ENCODE measurements around the gene SLC66A2.
"Not testable (repeated sequence)": the region's sequence is repeated elsewhere in the genome, so short reads cannot be mapped to it uniquely, and the experiment has no call there.

Gene SLC66A2

GRCh38 chr18:79970419-79971133 lies 19.1 kb upstream of the SLC66A2 start:
- DNase-seq = peak; percentile 39

- DNase-seq = peak; percentile 63
Measured at GRCh38 chr18:79965119-79965902, 13.9 kb upstream of the SLC66A2 start.

DNA sequence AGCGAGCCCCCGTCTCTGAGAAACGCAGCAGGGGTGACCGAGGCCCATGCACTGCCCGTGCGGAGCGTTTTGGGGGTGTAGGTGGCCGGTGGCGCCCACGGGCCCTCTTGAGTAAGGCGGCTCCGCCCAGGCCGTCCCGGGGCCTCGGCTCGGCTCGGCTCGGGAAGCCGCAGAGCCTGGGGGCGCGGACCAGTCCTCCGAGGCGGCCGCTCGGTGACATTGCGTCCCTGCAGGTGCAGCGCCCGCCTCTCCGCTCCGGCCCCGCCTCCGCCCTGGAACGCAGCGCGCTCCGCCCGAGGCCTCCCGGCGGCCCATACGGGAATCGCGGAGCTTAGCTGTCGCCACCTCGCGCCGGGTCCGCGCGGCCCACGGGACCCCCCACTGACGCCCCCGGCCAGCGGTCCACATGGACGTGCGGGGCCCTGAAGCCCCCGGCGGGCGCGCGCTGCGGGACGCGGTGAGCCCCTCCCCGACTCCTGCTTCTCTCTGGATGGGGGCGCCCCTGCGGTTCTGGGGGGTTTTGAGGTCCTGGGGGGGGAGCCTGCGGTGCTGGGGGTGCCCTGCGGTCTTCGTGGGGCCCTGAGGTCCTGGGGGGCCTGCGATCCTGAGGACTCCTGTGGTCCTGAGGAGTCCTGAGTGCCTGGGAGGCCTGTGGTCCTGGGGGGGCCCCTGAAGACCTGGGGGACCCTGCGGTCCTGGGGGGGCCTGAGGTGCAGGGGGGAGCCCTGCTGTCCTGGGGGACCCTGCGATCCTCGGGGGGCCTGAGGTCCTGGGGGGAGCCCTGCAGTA lies 13.1 kb upstream of the SLC66A2 start, which contains the start of gene HSBP1L1:
HSBP1L1 (plus strand) TSS at position 314 of the 789 bp plus-strand sequence; CDS start at position 407, 93 bp downstream.
- DNase-seq = peak; percentile 86

DNA sequence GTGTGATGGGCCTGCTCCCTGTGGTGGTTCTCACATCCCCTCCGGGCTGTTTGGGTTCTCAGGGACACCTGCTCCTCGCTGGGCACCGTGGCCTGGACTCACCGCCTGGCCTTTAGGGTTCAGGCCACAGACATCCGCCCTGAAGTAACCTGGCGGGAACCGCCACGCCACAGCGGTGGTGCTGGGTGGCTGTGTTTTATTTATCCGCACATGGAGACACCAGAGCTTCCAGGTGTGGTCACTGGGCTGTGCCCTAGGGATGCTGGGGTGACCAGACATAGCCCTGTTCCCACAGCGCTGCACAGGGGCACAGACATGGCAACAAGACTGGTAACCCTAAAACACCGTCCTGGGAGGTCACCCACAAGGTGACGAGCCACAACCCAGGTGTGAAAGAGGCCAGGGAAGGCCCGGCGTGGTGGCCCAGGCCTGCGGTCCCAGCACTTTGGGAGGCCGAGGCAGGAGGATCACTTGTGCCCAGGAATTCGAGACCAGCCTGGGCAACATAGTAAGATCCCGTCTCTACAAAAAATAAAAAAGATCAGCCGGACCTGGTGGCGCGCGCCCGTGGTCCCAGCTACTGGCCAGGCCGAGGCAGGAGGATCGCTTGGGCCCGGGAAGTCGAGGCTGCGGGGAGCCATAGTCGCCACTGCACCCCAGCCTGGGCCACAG lies 12.3 kb upstream of the SLC66A2 start:
- no peak for DNase-seq

DNA sequence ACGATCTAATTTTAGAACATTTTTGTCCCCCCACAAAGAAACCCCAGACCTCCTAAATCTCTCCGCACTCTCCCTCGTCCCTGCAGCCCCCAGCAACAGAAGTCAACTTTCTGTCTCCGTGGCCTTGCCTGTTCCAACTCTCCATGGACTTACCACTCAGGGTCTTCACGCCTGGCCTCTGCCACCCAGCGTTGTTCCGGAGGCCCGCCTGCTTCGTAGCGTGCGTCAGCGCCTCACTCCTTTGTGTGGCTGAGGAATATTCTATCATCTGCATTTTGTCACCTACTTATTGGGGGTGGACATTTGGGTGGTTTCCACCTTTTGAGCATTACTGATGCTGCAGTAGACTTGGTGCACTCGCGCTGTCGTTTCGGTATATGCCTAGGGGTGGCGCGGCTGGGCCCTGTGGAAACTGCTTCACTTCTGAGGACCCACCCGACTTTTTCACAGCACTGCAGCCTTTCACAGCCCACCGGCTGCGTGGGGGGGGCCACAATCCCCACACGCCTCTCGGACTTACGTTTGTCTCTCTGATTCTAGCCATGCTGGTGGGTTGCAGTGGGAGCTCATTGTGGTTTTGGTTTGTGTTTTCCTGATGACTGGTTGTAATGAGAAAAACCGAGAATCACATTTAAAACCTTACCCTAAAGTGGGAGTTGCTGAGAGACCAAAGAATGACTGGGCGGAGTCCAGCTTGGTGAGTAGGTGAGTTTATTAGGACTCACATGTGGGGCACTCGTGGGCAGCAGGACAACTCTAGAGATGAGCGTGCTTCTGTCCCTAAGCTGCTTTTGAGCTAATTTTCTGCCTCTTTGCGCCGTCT lies 11.6 kb upstream of the SLC66A2 start:
- peak; percentile 85 for DNase-seq

DNA sequence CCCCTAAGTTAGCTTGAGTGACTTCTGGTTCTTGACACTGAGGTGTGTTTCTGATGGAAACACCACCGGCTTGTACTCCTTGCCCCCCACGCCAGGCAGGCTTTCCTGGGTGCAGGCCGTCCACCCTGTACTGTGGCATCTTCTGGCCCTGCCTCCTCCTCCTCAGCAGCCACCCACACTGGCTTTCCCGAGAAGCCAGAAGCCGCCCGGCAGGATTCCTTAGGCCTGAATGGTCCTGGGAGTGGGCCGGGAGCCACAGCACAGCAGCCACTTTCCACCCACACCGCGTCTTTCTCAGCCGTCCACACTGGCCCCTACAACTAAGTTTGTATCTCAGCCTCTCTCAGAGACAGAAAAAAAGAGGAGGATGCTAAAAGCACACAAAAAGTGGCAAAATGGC lies 10.9 kb upstream of the SLC66A2 start:
- peak; percentile 52 for DNase-seq

DNA sequence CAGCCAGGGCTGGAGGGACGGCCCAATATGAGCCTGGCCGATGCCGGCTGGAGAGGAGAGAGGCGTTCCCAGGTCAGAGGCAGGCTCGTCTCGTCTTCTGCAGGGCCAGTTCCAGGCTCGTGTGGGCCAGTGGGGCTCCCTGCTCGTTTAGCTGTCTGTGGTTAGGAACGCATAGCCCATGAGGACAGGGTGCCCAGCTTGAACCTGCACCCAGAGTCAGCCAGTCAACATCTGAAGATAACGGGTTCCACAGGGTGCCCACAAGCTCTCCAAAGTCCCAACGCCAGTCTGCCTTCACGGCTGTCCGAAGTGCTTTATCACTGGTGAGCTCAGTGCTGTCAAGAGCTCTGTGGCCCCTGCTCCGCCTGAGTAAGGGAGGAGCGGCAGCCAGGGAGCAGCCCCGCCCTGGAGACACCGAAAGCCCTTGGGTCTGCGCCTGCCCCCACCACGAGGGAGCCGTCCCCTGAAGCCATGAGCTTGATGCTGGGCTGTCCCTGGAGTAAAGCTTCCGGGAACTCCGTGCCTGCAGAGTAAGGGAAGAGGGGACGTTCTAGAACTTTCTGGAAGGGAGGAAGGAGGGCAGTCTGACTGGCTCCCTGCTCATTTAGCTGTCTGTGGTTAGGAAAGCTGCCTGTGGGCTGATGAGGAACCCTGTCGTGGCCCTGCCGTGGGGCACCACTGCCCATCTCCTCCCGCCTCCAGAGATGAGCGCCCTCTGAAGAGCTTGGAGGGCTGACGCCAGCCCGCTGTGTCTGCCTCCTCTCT lies 10.3 kb upstream of the SLC66A2 start:
- no peak for DNase-seq

DNA sequence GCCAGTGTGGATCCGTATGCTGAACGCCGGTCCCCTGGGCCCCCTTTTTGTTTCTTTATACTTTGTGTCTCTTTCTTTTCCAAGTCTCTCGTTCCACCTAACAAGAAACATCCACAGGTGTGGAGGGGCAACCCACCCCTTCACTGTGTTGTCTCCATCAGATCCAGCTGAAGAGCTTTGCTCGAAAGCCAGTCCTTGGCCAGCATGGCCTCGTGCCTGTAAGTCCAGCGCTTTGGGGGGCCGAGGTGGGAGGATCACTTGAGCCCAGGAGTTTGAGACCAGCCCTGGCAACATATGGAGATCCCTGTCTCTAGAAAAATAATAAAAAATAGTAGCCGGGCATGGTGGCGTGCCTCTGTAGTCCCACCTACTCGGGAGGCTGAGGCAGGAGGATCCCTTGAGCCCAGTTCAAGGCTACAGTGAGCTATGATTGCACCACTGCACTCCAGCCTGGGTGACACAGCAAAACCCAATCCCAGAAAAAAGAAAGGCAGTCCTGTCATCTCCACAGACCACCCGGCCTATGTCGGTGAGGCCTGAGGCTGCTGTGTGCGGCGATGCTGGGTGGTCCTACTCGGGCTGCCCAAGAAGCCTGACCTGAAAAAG lies 9.6 kb upstream of the SLC66A2 start:
- no peak for DNase-seq

DNA sequence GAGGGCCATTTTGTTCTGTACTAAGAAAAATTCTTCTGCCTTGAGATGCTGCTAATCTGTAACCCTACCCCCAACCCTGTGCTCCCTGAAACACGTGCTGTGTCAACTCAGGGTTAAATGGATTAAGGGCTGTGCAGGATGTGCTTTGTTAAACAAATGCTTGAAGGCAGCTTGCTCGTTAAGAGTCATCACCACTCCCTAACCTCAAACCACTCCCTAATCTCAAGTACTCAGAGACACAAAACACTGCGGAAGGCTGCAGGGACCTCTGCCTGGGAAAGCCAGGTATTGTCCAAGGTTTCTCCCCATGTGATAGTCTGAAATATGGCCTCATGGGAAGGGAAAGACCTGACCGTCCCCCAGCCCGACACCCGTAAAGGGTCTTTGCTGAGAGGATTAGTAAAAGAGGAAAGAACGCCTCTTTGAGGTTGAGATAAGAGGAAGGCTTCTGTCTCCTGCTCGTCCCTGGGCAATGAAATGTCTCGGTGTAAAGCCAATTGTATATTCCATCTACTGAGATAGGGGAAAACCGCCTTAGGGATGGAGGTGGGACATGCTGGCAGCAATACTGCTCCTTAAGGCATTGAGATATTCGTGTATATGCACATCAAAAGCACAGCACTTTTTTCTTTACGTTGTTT lies 8.8 kb upstream of the SLC66A2 start:
- DNase-seq = not testable (repeated sequence)

- DNase-seq = no peak
Measured at GRCh38 chr18:79958981-79959380, 7.5 kb upstream of the SLC66A2 start.

DNA sequence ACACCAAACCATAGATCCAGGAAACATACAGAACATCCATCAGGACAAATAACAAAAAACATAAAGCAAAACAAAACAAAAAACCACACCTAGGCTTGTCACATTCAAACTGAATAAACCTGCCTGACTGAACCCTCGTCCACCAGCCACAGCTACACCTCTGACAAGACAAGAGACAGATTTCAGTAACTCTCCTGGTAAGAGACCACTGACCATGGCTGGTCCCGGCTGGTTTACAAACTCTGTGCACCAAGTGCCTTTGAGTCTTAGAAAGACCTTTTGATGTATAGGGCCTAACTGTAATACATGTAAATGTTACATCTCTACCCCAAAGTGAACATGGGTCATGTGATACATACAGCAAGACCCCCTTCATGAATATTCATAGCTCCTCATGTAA lies 4.8 kb upstream of the SLC66A2 start:
- peak; percentile 34 for DNase-seq

GRCh38 chr18:79955302-79956075 lies 4.0 kb upstream of the SLC66A2 start:
- peak; percentile 53 for DNase-seq

DNA sequence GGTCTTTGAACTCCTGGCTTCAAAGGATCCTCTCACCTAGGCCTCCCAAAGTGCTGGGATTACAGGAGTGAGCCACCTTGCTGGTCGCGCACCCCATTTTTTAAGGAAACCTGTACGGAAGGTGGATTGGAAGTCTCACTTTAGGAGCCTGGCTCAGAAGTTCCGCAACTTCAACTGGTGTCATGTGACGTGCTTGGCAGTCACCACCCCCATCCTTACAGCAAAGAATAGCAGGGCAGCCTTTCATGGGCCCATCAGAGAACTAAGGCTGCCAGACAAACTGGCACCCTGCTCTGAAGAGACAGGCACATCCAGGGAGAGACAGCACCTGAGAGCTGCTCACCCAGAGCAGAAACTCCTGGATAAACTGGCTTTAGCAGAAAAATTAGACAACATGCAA lies 3.3 kb upstream of the SLC66A2 start:
- peak; percentile 53 for DNase-seq

- DNase-seq = peak; percentile 58
Measured at GRCh38 chr18:79953971-79954651, 2.7 kb upstream of the SLC66A2 start.

DNA sequence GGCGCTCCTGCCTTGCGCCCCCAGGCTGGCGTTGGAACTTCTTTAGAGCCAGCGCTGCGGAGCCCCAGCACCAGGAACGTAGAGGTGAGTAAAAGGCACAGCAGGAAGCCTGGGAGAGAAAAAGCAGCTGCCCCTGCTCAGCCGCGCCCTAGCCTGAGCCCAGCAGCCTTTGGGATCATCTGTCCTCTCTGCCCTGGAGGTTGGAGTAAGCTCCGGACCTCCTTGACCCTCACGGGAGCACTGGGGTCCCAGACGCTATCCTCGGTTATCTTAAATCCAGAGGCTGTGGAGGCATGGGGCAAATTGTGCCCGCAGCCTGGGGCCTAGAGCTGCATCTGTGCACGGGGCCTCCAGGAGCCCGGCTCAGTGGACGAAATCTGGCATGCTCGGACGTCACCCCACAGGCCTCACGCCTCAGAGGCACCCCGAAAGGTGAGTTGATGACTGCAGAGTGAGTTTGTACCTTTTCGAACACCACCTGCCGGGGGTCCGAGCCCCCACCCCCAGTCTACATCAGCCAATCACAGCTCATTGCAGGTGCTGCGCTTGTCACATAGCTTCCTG lies 1.6 kb upstream of the SLC66A2 start:
- peak; percentile 62 for DNase-seq

DNA sequence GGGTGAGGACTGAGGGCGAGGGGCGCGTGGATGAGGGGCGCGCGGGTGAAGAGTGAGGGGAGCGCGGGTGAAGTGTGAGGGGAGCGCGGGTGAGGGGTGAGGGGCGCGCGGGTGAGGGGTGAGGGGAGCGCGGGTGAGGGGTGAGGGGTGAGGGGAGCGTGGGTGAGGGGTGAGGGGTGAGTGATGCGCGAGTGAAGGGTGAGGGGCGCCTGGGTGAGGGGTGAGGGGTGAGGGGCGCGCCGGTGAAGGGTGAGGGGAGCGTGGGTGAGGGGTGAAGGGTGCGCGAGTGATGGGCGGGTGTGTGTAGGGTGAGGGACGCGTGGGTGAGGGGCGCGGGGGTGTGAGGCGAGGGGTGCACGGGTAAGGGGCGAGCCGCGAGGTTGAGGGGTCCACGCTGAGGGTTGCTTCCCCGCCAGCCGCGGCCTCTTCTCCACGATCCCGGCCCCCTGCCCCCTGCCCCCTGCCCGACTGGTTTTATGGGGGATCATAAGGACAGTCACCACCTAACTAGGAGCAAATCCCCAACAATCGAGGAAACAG lies 1.1 kb upstream of the SLC66A2 start:
- DNase-seq = peak; percentile 55

- peak; percentile 67 for DNase-seq
Measured at GRCh38 chr18:79950515-79951341, 725 bp downstream of the SLC66A2 start.
